Measurements from ENCODE around the gene IRAK2. TPM values are rescaled to one million over a fixed set of nuclear protein-coding genes. Genes with fewer than 3 reads are reported as not detected.

The IRAK2 gene
- total RNA-seq, 4 donors from 2014 or later, result 1.5 to 10.8 (median 4.7) TPM

DNA sequence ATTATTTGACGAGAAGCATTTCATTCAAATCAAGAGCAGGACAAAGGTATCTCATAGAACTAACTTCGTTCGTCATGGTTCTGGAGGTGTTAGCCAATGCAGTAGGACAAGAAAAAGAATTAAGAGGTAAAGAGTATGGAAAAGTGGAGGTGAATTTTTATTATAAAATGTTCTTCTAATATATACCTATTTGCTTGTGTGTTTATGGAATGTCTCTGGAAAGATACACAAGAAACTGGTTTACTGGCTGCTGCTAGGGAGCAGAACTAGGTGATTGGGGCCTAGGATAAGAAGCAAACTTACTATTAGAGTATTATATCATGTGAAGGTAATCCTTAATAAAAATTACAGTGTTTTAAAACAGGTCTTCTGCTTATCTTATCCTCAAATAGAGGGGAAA lies 52.6 kb downstream of the IRAK2 start:
- H3K36me3 ChIP-seq, result peaks cover 0 to 21% (median 0%) of the 10 kb centered on the region in 3 donors
- no peaks in the 10 kb centered on the region for H3K27me3 ChIP-seq
- no peak for TF ChIP-seq POLR2A (IDR thresholded peaks at IDR 0.05)
- no peak for TF ChIP-seq EP300 (IDR thresholded peaks at IDR 0.05)
- TF ChIP-seq, protein P1, sequence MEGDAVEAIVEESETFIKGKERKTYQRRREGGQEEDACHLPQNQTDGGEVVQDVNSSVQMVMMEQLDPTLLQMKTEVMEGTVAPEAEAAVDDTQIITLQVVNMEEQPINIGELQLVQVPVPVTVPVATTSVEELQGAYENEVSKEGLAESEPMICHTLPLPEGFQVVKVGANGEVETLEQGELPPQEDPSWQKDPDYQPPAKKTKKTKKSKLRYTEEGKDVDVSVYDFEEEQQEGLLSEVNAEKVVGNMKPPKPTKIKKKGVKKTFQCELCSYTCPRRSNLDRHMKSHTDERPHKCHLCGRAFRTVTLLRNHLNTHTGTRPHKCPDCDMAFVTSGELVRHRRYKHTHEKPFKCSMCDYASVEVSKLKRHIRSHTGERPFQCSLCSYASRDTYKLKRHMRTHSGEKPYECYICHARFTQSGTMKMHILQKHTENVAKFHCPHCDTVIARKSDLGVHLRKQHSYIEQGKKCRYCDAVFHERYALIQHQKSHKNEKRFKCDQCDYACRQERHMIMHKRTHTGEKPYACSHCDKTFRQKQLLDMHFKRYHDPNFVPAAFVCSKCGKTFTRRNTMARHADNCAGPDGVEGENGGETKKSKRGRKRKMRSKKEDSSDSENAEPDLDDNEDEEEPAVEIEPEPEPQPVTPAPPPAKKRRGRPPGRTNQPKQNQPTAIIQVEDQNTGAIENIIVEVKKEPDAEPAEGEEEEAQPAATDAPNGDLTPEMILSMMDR (IDR thresholded peaks at IDR 0.05), result no peak
- WGBS, 2 donors, result 64 to 95% methylated on average over 3 of the region's 3 CpGs
- H3K4me3 ChIP-seq, result no peak overlapping the region
- H3K9me3 ChIP-seq, result no peaks in the 10 kb centered on the region
- H3K4me1 ChIP-seq, result no peaks in the 10 kb centered on the region
- H3K27ac ChIP-seq, result no peak overlapping the region
- no peak for DNase-seq (ENCODE audit: low spot score in 2 of 2)

DNA sequence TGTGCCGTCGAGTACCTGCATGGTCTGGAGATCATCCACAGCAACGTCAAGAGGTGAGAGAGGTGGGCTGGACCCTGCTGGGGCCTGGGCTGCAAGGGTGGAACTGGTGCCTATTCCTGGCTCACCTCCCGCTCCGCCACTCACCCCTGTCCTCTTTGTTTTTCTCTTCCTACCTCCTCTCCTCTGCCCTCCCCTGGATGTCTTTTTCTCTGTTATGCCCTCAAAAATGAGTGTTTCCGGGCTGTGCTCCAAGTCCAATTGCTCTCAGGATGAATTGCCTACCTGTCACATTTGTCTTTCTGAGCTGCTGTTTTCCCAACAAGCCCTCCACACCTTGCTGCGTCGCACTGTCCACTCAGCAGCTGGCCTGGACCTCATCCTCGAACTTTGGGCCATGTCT lies 55.0 kb downstream of the IRAK2 start:
- H3K36me3 ChIP-seq, result peaks cover 0 to 30% (median 0%) of the 10 kb centered on the region in 3 donors
- no peak overlapping the region for H3K4me3 ChIP-seq
- H3K4me1 ChIP-seq, result peaks cover 0 to 4% (median 2%) of the 10 kb centered on the region in 4 donors
- H3K27ac ChIP-seq, result peak overlapping the region in 1 of 4 donors; percentile 34
- no peaks in the 10 kb centered on the region for H3K27me3 ChIP-seq
- WGBS, 2 donors, result 80 to 82% methylated on average over 9 of the region's 9 CpGs
- TF ChIP-seq POLR2A (IDR thresholded peaks at IDR 0.05) (no peak), EP300 (IDR thresholded peaks at IDR 0.05) (no peak)
- TF ChIP-seq, protein P1 (IDR thresholded peaks at IDR 0.05), result no peak
- H3K9me3 ChIP-seq, result no peaks in the 10 kb centered on the region
- no peak for DNase-seq (ENCODE audit: low spot score in 2 of 2)

DNA sequence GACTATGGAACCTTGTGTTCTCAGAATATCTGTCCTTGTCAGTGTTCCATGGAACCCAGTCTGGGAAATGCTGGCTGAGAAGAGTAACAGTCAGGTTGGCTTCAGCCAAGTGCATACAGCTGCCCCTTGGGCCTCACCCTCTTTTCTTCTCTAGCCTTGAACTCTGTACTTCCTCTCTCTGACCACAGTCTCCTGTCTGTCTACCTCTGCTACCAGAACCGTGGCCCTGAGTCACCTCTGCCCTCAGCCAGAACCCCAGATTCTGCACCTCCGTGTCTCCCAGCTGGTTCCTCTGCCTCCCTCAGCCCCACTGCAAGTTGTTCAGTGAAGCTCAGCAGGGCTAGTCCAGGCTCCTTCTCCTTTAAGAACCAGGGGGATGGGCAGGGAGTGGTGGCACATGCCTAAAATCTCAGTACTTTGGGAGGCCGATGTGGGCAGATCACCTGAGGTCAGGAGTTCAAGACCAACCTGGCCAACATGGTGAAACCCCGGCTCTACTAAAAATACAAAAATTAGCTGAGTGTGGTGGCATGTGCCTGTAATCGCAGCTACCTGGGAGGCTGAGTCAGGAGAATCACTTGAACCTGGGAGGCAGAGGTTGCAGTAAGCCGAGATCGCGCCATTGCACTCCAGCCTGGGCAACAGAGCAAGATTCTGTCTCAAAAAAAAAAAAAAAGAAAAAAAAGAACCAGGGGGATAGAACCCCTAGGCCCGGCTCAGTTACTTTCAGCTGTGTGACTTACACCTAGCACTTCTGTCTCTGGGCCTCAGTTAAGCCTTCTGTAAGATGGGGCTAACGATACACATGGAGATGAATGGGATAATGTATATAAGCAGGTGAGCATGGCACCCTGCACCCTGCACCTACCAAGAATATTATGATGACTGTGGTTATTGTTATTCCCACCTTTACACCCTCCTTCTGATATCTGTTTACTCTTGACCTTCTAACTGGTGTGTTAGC lies 59.2 kb downstream of the IRAK2 start:
- Histone ChIP-seq H3K4me3 (no peak overlapping the region), H3K36me3 (peaks cover 0 to 29% (median 0%) of the 10 kb centered on the region in 3 donors), H3K27ac (peak overlapping the region in 1 of 4 donors; percentile 23), H3K9me3 (no peaks in the 10 kb centered on the region), H3K4me1 (peaks cover 0 to 14% (median 5%) of the 10 kb centered on the region in 4 donors), H3K27me3 (no peaks in the 10 kb centered on the region)
- WGBS, 2 donors, result 81 to 85% methylated on average over 10 of the region's 10 CpGs
- TF ChIP-seq EP300 (IDR thresholded peaks at IDR 0.05), result no peak
- TF ChIP-seq, protein P1 (IDR thresholded peaks at IDR 0.05), result no peak
- TF ChIP-seq POLR2A (IDR thresholded peaks at IDR 0.05), result no peak
- DNase-seq (ENCODE audit: low spot score in 2 of 2), result no peak

DNA sequence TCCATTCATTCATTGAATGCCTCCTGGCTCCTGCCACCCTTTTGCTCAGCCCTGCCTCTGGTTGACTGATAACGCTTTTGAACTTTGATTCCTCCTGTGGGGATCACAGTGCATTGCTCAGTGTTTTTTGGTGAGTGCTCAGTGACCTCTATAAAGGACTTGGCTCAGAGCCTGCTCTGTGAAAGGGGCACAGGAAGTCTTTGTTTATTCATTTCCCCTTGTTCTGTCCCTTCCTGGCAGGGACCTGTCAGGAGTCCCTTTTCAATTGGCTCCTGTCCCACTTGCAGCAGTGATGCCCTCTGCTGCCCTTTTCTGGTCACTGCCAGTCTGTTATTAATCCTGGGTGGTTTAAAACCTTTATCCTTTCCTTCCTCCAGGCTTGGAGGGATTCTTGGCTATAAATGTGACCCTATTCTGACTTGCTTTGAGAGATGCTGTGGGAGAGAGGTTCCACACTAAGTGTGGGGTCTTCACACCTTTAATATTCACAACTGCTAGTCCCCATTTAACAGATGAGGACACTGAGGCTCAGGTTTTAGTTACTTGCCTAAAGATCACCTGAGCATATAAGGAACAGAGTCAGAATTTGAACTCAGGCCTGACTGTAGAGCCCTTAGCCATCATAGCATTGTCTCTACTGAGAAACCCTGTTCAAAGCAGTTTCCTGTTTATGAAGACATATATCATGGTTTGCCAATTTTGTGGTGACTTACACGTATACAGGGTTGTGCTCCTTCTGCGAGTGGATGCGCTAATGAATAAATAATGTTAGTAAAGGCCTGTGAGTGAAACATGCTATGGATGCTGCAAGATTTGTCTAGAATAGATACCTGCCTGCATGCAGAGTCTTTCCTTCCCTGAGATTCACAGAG lies 60.3 kb downstream of the IRAK2 start:
- Histone ChIP-seq H3K27me3 (no peaks in the 10 kb centered on the region), H3K36me3 (peaks cover 0 to 25% (median 0%) of the 10 kb centered on the region in 3 donors), H3K4me3 (no peak overlapping the region), H3K9me3 (no peaks in the 10 kb centered on the region), H3K27ac (peak overlapping the region in 1 of 4 donors; percentile 55), H3K4me1 (peaks cover 0 to 14% (median 5%) of the 10 kb centered on the region in 4 donors)
- peak; percentile 43 to 82 for DNase-seq (ENCODE audit: low spot score in 2 of 2)
- TF ChIP-seq, protein P1 (IDR thresholded peaks at IDR 0.05), result peak; percentile 69 to 85 (median 74)
- TF ChIP-seq POLR2A (IDR thresholded peaks at IDR 0.05) (no peak), EP300 (IDR thresholded peaks at IDR 0.05) (peak in 1 of 2 donors; percentile 85)
- WGBS, 2 donors, result 58 to 69% methylated on average over 4 of the region's 4 CpGs
